ENCODE results near the gene RALGDS.

DNA sequence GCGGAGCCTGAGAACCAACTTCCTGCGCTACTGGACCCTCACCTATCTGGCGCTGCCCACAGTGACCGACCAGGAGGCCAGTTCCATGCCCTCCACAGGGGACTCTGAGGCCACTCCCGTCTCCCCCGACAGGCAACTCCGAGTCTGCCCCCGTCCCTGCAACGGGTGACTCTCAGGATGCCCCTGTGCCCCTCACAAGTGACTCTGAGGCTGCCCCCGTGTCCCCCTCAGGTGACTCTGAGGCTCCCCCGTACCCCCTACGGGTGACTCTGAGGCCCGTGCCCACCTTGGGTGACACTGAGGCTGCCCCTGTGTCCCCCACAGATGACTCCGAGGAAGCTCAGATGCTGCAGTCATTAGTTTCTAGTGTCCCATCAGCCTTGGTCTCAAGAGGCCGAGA, 34.1 kb downstream of the RALGDS start:
- TF ChIP-seq POLR2A (IDR thresholded peaks at IDR 0.05) = no peak
- TF ChIP-seq, protein P1, sequence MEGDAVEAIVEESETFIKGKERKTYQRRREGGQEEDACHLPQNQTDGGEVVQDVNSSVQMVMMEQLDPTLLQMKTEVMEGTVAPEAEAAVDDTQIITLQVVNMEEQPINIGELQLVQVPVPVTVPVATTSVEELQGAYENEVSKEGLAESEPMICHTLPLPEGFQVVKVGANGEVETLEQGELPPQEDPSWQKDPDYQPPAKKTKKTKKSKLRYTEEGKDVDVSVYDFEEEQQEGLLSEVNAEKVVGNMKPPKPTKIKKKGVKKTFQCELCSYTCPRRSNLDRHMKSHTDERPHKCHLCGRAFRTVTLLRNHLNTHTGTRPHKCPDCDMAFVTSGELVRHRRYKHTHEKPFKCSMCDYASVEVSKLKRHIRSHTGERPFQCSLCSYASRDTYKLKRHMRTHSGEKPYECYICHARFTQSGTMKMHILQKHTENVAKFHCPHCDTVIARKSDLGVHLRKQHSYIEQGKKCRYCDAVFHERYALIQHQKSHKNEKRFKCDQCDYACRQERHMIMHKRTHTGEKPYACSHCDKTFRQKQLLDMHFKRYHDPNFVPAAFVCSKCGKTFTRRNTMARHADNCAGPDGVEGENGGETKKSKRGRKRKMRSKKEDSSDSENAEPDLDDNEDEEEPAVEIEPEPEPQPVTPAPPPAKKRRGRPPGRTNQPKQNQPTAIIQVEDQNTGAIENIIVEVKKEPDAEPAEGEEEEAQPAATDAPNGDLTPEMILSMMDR (IDR thresholded peaks at IDR 0.05) = no peak

All from esophagus squamous epithelium (tissue), 4 donors.